ENCODE results near the gene FAM184A.

DNA sequence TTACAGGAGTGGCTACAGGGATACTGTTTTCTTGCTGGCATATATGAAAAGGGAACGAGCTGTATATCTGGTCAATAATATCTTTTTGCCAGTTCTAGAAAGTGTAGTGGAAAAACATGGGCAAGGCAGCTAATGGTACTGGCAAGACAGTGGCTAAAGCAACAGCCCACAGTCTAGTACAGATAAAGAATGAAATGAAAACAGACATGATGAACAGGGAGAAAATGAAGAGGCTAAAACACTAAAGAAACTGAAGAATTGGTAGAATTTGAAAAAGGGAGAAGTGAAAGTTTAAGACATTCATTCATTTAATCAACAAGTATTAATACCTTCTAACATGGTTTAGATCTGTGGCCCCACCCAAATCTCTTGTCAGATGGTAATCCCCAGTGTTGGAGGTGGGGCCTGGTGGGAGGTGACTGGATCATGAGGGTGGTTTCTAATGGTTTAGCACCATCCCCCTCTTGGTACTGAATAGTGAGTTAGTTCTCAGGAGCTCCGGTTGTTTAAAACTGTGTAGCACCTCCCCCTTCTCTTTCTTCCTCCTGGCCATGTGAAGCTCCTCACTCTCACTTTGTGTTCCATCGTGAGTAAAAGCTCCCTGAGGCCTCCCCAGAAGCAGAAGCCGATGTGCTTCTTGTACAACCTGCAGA, 18.1 kb downstream of the FAM184A start:
- TF ChIP-seq, protein P1, sequence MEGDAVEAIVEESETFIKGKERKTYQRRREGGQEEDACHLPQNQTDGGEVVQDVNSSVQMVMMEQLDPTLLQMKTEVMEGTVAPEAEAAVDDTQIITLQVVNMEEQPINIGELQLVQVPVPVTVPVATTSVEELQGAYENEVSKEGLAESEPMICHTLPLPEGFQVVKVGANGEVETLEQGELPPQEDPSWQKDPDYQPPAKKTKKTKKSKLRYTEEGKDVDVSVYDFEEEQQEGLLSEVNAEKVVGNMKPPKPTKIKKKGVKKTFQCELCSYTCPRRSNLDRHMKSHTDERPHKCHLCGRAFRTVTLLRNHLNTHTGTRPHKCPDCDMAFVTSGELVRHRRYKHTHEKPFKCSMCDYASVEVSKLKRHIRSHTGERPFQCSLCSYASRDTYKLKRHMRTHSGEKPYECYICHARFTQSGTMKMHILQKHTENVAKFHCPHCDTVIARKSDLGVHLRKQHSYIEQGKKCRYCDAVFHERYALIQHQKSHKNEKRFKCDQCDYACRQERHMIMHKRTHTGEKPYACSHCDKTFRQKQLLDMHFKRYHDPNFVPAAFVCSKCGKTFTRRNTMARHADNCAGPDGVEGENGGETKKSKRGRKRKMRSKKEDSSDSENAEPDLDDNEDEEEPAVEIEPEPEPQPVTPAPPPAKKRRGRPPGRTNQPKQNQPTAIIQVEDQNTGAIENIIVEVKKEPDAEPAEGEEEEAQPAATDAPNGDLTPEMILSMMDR (IDR thresholded peaks at IDR 0.05): no peak
- no peak for TF ChIP-seq POLR2A (IDR thresholded peaks at IDR 0.05)

Data from esophagus squamous epithelium (tissue), 4 donors.